Stimulated activated CD4-positive, alpha-beta T cell treated with anti-CD3 and anti-CD28 coated beads, Interleukin-12 subunit alpha, Interleukin-12 subunit beta, amount 100 ng/mL, for 4 hours (primary cell): Measurements from ENCODE around the gene LRP3.
"Not testable (repeated sequence)": the region's sequence is repeated elsewhere in the genome, so short reads cannot be mapped to it uniquely, and the experiment has no call there.

Source experiments
- DNase-seq: peaks from one replicate; pipeline ENCODE4 v3.0.0-alpha.2; 2020

Gene LRP3

DNA sequence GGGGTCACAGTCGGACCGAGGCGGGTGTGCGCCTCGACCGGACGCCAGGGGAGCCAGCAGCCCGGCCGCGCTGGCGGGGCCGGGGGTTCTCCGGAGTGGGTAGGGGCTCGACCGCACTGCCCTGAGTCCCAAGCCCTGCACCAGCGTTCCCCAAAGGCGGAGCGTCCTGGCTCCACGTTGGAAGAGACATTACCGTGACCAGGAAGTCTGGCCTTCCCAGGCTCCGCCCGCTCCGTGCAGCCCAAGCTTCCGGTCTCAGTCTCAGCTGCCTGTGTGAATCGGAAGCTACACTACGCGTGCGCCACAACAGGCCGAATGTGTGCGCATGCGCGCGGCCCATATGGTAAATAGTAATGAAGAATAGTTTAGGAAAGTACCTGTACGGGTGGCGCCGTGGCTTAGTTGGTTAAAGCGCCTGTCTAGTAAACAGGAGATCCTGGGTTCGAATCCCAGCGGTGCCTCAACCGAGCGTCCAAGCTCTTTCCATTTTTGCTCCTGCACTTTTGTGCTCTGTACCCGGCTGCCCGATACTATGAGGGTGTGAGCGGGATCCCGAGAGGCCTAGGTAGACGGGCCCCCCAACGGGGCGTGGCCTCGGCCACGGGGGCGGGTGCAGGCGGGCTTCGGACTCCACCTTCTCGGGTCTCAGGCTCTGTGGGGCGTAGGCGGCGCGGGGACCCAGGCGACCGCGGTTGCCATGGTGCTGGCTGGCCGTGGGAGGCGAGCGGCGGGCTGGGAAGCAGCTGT, 17.3 kb upstream of the LRP3 start:
- peak; percentile 97 for DNase-seq

GRCh38 chr19:33177417-33177979, 16.6 kb upstream of the LRP3 start:
- no peak for DNase-seq

GRCh38 chr19:33186431-33187182, 7.5 kb upstream of the LRP3 start:
- DNase-seq: no peak

DNA sequence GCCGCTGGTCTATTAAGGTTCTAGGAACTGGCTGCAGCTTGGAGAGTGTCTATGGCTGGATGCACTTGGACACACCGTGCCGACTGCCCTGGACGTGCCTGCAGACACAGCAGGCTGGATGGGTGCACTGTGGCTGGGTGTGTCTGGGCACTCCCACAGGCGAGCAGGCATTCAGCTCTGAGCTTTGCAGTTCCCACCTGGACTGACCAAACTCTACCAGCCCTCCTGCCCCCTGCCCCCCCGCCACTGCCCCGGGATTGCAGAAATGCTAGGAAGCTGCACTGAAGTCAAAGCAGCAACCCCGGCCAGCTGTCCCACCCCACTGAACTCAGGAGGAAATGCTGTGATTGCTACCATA, 7.0 kb upstream of the LRP3 start:
- no peak for DNase-seq

DNA sequence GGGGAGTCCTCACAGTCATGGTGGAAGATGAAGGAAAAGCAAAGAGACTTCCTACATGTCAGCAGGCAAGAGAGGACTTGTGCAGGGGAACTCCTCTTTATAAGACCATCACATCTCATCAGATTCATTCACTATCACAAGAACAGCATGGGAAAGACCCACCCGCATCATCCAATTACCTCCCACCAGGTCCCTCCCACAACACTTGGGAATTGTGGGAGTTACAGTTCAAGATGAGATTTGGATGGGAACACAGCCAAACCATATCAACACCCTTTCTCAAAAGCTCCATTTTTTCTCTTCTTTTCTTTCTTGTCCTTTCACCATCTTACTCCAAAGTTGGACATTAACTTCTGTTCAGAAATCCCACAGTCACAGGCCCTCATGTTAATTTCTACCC, 4.7 kb upstream of the LRP3 start:
- no peak for DNase-seq

DNA sequence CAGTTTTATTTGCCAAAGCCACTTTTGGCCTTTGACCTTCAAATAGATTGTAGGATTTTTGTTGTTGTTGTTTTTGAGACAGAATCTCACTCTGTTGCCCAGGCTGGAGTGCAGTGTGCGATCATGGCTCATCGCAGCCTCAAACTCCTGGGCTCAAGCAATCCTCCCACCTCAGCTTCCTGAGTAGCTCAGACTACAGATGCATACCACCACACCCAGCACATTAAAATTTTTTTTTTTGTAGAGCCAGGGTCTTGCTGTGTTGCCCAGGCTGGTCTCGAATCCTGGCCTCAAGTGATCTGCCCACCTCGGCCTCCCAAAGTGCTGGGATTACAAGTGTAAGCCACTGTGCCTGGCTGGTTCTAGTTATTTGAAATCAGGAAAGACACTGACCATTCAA, 3.0 kb upstream of the LRP3 start:
- not testable (repeated sequence) for DNase-seq

DNA sequence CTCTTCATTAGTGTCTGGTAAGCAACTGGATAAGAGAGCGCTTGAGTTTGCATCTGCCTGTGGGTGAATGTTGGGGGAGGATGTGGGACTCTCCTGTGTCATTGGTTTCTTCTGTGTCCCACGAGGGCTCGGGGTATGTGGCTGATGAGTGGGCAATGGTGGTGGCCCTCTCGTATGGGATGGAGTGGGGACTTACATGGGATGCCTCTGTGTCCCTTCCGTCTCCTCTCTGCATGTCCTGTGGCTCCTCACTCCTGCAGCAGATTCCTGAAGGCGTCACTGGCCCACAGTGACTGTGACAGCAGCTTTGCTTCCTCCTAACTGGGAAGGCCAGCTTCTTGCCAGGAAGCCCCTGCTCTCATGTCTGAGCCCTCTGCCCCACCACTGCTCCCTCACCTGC, 2.6 kb upstream of the LRP3 start:
- DNase-seq: no peak

GRCh38 chr19:33192010-33192409, 2.1 kb upstream of the LRP3 start:
- no peak for DNase-seq

- no peak for DNase-seq
Measured at GRCh38 chr19:33193269-33193864, 763 bp upstream of the LRP3 start.

DNA sequence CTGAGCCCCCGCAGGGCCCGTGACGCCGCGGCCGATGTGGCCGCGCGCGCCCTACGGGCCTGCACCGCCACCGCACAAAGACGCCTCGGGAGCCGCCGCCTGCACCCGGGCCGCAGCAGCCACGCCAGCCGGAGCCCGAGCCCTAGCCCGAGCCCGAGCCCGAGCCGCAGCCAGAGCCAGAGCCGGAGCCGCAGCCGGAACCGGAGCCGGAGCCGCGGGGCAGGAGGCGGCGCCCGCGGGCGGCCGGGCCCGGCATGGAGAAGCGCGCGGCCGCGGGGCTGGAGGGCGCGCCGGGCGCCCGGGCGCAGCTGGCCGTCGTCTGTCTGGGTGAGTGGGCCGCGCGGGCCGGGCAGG, 379 bp downstream of the LRP3 start:
- no peak for DNase-seq

- no peak for DNase-seq
Measured at GRCh38 chr19:33194886-33195644, 935 bp downstream of the LRP3 start.

GRCh38 chr19:33195645-33196347, 1.7 kb downstream of the LRP3 start:
- DNase-seq: no peak

- DNase-seq: no peak
Measured at GRCh38 chr19:33196446-33197193, 2.5 kb downstream of the LRP3 start.

- DNase-seq: no peak
Measured at GRCh38 chr19:33197591-33198000, 3.5 kb downstream of the LRP3 start.

DNA sequence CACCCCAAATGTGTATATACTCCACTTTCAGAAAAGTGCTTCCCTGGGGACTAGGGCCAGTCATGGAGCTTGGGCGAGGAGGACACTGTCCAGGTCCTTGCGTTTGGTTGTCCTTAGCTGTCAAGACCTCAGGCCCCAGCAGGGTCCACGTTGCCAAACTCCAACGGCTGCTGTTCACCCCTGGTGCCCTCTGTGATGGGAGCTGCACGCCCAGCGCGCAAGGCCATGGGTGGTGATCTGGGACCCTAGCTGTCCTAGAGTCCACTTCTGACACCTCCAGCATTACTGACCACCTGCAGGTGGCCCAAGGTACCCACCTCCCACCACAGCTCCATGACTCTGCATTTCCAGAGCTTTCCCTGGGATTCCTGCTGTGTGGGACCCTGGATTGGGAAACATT, 4.0 kb downstream of the LRP3 start:
- no peak for DNase-seq

DNA sequence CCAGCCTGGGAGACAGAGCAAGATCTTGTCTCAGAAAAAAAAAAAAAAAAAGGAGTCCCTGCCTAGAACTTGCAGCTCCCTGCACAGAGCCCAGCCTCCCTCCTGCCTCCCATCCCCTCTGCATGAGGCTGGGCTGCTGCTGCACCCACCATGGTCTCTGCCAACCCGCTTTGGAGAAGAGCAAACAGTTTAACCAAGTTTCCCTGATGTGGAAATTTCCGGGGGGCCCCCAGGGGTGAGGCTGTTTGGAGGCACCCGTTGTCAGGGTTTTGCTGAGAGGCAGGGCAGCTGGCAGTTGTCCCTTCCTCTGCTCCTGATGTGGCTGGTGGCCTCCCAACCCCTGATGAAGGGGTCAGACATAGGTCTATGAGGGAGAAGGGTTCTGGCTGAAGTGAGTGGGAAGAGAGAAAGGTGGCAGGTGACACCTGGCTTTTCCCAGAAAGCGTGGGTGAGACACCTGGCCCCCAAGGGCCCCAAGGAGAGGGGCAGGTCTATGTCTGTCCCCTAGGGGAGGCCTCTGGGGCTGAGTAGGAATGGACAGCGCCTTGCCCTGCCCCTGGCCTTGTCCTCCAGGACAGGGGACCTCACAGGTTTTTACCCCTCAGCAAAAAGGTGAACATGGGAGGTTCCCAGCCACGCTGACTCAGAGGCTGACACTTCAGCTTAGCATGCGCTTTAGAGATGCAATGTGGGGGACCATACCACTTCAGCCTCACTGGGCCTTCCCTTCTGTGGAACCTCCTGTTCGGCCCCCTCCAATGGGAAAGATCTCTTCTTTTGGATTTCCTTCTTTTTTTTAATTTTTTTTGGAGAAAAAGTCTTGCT, 5.5 kb downstream of the LRP3 start:
- no peak for DNase-seq

GRCh38 chr19:33201473-33201872, 7.3 kb downstream of the LRP3 start:
- no peak for DNase-seq

GRCh38 chr19:33201886-33202545, 7.9 kb downstream of the LRP3 start:
- no peak for DNase-seq

- no peak for DNase-seq
Measured at GRCh38 chr19:33202546-33203507, 8.7 kb downstream of the LRP3 start.
